HG03060 (cell line): ENCODE measurements around the gene SSBP3.

Experiments
- ATAC-seq: cut with Tn5 transposase; IDR thresholded peaks from one replicate; pipeline ENCODE4 v1.9.1; 2021; ENCODE audit warnings: low read depth, moderate number of reproducible peaks; ENCODE audit not compliant: unreplicated experiment

The SSBP3 gene

GRCh38 chr1:54291276-54292001, 114.8 kb downstream of the SSBP3 start:
- no peak for ATAC-seq

GRCh38 chr1:54290506-54291184, 115.5 kb downstream of the SSBP3 start:
- no peak for ATAC-seq

- no peak for ATAC-seq
Measured at GRCh38 chr1:54289712-54290233, 116.4 kb downstream of the SSBP3 start.

- no peak for ATAC-seq
Measured at GRCh38 chr1:54287801-54288211, 118.4 kb downstream of the SSBP3 start.

GRCh38 chr1:54287176-54287650, 119.0 kb downstream of the SSBP3 start:
- ATAC-seq = no peak

GRCh38 chr1:54285815-54286345, 120.3 kb downstream of the SSBP3 start:
- no peak for ATAC-seq

- no peak for ATAC-seq
Measured at GRCh38 chr1:54284781-54285529, 121.2 kb downstream of the SSBP3 start.

- no peak for ATAC-seq
Measured at GRCh38 chr1:54283635-54284385, 122.4 kb downstream of the SSBP3 start.

- ATAC-seq = no peak
Measured at GRCh38 chr1:54282101-54282847, 123.9 kb downstream of the SSBP3 start.

- no peak for ATAC-seq
Measured at GRCh38 chr1:54280651-54281050, 125.5 kb downstream of the SSBP3 start.

- no peak for ATAC-seq
Measured at GRCh38 chr1:54279457-54279856, 126.7 kb downstream of the SSBP3 start.

- no peak for ATAC-seq
Measured at GRCh38 chr1:54278941-54279422, 127.2 kb downstream of the SSBP3 start.

- ATAC-seq = no peak
Measured at GRCh38 chr1:54277451-54278341, 128.5 kb downstream of the SSBP3 start.

GRCh38 chr1:54276617-54277450, 129.4 kb downstream of the SSBP3 start:
- ATAC-seq = no peak

- no peak for ATAC-seq
Measured at GRCh38 chr1:54275349-54275748, 130.8 kb downstream of the SSBP3 start.

GRCh38 chr1:54274881-54275280, 131.3 kb downstream of the SSBP3 start:
- no peak for ATAC-seq

GRCh38 chr1:54274448-54274847, 131.7 kb downstream of the SSBP3 start:
- ATAC-seq = no peak
